ACC112 (cell line): Measurements from ENCODE around the gene CPNE4.

Experiments used
- H2AFZ ChIP-seq: fragments of 200-600 bp; sonication (generic); one replicate; pipeline ENCODE4 v1.6.0; 2017; ENCODE audit warnings: antibody characterized with exemption, low read length; ENCODE audit not compliant: unreplicated experiment
- H3K27ac ChIP-seq: fragments of 200-600 bp; sonication (generic); 2 replicates; pipeline ENCODE4 v1.5.1; 2014; ENCODE audit warnings: low read depth, mild to moderate bottlenecking, antibody characterized with exemption, low read length, moderate library complexity
- H3K27me3 ChIP-seq: fragments of 200-600 bp; sonication (generic); 2 replicates; pipeline ENCODE4 v1.6.1; 2014; ENCODE audit warnings: mild to moderate bottlenecking, antibody characterized with exemption, low read length, moderate library complexity, mixed read lengths; ENCODE audit not compliant: insufficient read depth
- H3K36me3 ChIP-seq: fragments of 200-600 bp; sonication (generic); 2 replicates; pipeline ENCODE4 v1.6.1; 2016; ENCODE audit warnings: mild to moderate bottlenecking, antibody characterized with exemption, low read length, moderate library complexity, mixed read lengths; ENCODE audit not compliant: insufficient read depth
- H3K4me1 ChIP-seq: fragments of 200-600 bp; sonication (generic); one replicate; pipeline ENCODE4 v1.6.1; 2016; ENCODE audit warnings: low read length, mixed read lengths; ENCODE audit not compliant: insufficient read depth, unreplicated experiment, control insufficient read depth
- H3K4me3 ChIP-seq: fragments of 200-600 bp; sonication (generic); 2 replicates; pipeline ENCODE4 v1.5.1; 2014; ENCODE audit warnings: mild to moderate bottlenecking, low read depth, low read length
- H3K79me2 ChIP-seq: fragments of 200-600 bp; sonication (generic); one replicate; pipeline ENCODE4 v1.6.0; 2016; ENCODE audit warnings: low read length; ENCODE audit not compliant: control insufficient read depth, unreplicated experiment, insufficient read depth

The CPNE4 gene

GRCh38 chr3:132042681-132043080 lies 7.9 kb upstream of the CPNE4 start:
- Histone ChIP-seq H2AFZ (no peak overlapping the region), H3K36me3 (no peaks in the 10 kb centered on the region), H3K27ac (no peak overlapping the region), H3K79me2 (no peaks in the 10 kb centered on the region), H3K27me3 (no peaks in the 10 kb centered on the region), H3K4me3 (no peak overlapping the region), H3K4me1 (no peaks in the 10 kb centered on the region)

DNA sequence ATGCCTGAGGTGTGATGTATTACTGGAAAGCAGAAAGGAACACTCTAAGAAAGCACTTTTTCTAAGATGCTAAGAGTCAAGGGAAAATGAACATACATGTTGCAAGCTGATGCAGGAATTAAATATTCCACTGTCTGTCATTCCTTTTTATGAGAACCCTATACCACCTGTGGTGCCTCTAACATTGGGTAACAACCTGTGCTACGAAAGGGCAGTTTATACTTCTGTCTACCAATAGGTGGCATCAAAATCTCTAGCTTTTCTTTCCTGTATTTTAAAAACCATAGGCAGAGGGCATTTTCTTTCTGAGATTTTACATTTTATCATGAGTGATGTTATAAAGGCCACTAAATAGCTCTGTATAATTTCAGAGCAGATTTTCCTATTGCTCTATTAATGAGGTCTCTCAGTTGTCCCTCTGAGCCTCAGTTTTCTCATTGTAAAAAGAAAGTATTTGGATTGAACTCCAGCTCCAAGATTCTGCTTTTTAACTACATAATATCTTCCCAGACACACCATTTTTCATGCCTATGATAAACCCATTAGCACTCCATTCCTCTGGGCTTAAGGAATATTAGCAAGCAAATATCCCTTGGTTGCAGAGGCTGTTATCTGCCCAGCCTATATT lies 3.5 kb upstream of the CPNE4 start:
- H3K36me3 ChIP-seq, result no peaks in the 10 kb centered on the region
- no peak overlapping the region for H3K27ac ChIP-seq
- H2AFZ ChIP-seq, result no peak overlapping the region

DNA sequence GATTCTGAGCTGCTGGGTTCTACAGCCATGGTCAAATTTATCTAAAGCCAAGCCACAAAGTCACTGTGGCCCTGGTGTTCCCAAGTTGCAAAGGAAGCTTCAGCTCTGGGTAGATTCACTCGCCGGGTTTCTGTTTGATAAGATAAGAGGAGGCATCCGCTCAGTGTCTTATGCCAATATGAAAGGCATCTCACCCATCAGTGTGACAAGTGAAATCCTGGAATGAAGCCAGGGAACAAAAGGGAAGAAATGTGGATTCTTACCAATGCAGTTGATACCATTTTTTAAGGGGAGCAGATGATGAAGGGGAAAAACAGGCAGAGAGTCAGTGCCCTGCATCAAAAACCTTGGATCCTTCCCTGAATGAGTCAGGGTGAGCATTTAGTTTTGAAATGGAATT lies 2.8 kb upstream of the CPNE4 start:
- no peak overlapping the region for H3K4me3 ChIP-seq
- H3K36me3 ChIP-seq, result no peaks in the 10 kb centered on the region
- H3K4me1 ChIP-seq, result peaks cover 6% of the 10 kb centered on the region
- H2AFZ ChIP-seq, result no peak overlapping the region
- no peaks in the 10 kb centered on the region for H3K79me2 ChIP-seq
- H3K27me3 ChIP-seq, result peaks cover 38% of the 10 kb centered on the region
- H3K27ac ChIP-seq, result no peak overlapping the region

More for the DNA sequence above, 3.5 kb upstream of the CPNE4 start:
- peaks cover 30% of the 10 kb centered on the region for H3K27me3 ChIP-seq
- H3K79me2 ChIP-seq, result no peaks in the 10 kb centered on the region
- no peak overlapping the region for H3K4me3 ChIP-seq
- H3K4me1 ChIP-seq, result peaks cover 6% of the 10 kb centered on the region

DNA sequence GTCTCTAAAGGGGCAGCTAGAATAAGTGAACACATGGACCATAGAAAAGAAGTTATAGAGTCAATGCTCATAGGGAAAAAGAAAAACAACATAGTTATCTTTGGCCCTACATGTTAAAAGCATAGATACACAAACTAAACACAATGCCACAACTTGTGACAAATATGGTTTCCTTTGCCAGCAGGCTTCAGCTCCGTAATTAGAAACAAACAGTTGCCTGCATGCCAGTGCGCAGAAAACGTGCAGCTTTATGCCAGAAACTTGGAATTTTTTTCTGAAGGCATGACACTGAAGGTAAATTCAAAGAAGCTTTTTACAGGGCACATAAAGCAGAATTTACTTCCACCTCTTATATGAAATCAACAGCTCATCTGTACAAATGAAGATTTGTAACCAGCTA lies 2.2 kb upstream of the CPNE4 start:
- H3K27me3 ChIP-seq, result peaks cover 43% of the 10 kb centered on the region
- H3K4me1 ChIP-seq, result peaks cover 6% of the 10 kb centered on the region
- H2AFZ ChIP-seq, result no peak overlapping the region
- no peaks in the 10 kb centered on the region for H3K36me3 ChIP-seq
- H3K79me2 ChIP-seq, result no peaks in the 10 kb centered on the region
- no peak overlapping the region for H3K4me3 ChIP-seq
- no peak overlapping the region for H3K27ac ChIP-seq

DNA sequence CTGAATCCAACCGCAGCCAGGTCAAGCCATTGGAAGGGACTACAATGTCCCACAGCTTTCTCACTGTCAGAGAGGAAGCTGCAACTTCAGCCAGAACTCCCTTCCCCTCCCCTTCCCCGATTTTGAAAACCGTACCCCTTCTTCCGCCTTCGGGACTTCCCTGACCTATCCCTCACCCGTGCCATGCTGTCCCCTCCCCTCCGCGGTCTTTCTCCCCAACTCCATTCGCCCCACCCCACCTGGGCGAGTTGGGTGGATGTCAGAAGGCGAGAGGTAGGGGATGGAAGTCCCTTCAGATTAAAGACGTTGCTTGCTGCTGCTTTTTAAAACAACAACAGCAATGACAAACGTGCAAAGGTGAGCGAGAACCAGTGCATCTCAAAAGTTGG lies 723 bp downstream of the CPNE4 start:
- no peak overlapping the region for H3K27ac ChIP-seq
- H2AFZ ChIP-seq, result no peak overlapping the region
- peaks cover 6% of the 10 kb centered on the region for H3K4me1 ChIP-seq
- H3K79me2 ChIP-seq, result no peaks in the 10 kb centered on the region
- peak overlapping the region; percentile 69 for H3K4me3 ChIP-seq
- no peaks in the 10 kb centered on the region for H3K36me3 ChIP-seq
- H3K27me3 ChIP-seq, result peaks cover 60% of the 10 kb centered on the region

- Histone ChIP-seq H3K27me3 (peaks cover 60% of the 10 kb centered on the region), H3K27ac (no peak overlapping the region)
Measured at GRCh38 chr3:132033471-132033870, 1.3 kb downstream of the CPNE4 start.

GRCh38 chr3:132032959-132033358 lies 1.9 kb downstream of the CPNE4 start:
- Histone ChIP-seq H3K4me3 (no peak overlapping the region), H3K36me3 (no peaks in the 10 kb centered on the region), H3K79me2 (no peaks in the 10 kb centered on the region), H2AFZ (no peak overlapping the region), H3K27me3 (peaks cover 60% of the 10 kb centered on the region), H3K4me1 (peaks cover 6% of the 10 kb centered on the region), H3K27ac (no peak overlapping the region)

More at GRCh38 chr3:132033471-132033870, 1.3 kb downstream of the CPNE4 start:
- H2AFZ ChIP-seq, result no peak overlapping the region
- peaks cover 6% of the 10 kb centered on the region for H3K4me1 ChIP-seq
- no peaks in the 10 kb centered on the region for H3K36me3 ChIP-seq
- H3K79me2 ChIP-seq, result no peaks in the 10 kb centered on the region
- H3K4me3 ChIP-seq, result no peak overlapping the region

- no peak overlapping the region for H2AFZ ChIP-seq
- H3K27ac ChIP-seq, result no peak overlapping the region
Measured at GRCh38 chr3:132029182-132029902, 5.5 kb downstream of the CPNE4 start.

GRCh38 chr3:132022914-132023313 lies 11.9 kb downstream of the CPNE4 start:
- no peaks in the 10 kb centered on the region for H3K4me1 ChIP-seq
- peaks cover 52% of the 10 kb centered on the region for H3K27me3 ChIP-seq
- no peaks in the 10 kb centered on the region for H3K79me2 ChIP-seq
- no peak overlapping the region for H3K27ac ChIP-seq
- no peaks in the 10 kb centered on the region for H3K36me3 ChIP-seq
- no peak overlapping the region for H3K4me3 ChIP-seq
- no peak overlapping the region for H2AFZ ChIP-seq

More at GRCh38 chr3:132029182-132029902, 5.5 kb downstream of the CPNE4 start:
- no peaks in the 10 kb centered on the region for H3K79me2 ChIP-seq
- peaks cover 49% of the 10 kb centered on the region for H3K27me3 ChIP-seq
- peaks cover 2% of the 10 kb centered on the region for H3K4me1 ChIP-seq
- no peaks in the 10 kb centered on the region for H3K36me3 ChIP-seq
- H3K4me3 ChIP-seq, result no peak overlapping the region

DNA sequence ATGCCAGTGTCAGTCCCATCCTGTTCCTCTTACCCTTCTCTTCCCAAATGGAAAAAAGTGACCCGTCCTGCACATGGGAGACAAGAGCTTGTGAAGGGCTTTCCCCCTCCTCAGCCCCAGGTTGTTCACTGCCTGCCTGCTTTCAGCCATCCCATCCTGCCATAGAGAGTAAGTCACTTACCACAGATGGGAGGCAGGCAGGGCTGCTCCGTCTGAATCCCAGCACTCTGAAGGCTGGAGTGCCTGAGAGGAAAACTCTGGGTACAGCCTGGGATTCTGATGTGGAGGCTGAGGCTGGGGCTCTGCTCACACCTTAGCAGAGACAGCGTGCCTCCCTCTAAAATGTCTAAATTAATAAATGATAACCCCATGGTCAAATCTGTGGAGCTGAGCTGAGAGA lies 14.8 kb downstream of the CPNE4 start:
- Histone ChIP-seq H3K79me2 (no peaks in the 10 kb centered on the region), H3K4me3 (no peak overlapping the region), H3K27me3 (peaks cover 78% of the 10 kb centered on the region), H3K27ac (no peak overlapping the region), H3K36me3 (no peaks in the 10 kb centered on the region), H3K4me1 (no peaks in the 10 kb centered on the region), H2AFZ (no peak overlapping the region)

- no peaks in the 10 kb centered on the region for H3K4me1 ChIP-seq
Measured at GRCh38 chr3:132017137-132017536, 17.7 kb downstream of the CPNE4 start.

More at GRCh38 chr3:132017137-132017536, 17.7 kb downstream of the CPNE4 start:
- Histone ChIP-seq H3K79me2 (no peaks in the 10 kb centered on the region), H3K36me3 (no peaks in the 10 kb centered on the region), H3K27me3 (peaks cover 76% of the 10 kb centered on the region), H3K27ac (no peak overlapping the region), H3K4me3 (no peak overlapping the region), H2AFZ (no peak overlapping the region)
